Parathyroid adenoma (tissue), 2 donors: ENCODE measurements around the gene FNTB.

Experiments used
- H2AFZ ChIP-seq: fragments of 300-600 bp; sonication (generic); one replicate; pipeline ENCODE4 v1.7.0; 2017; ENCODE audit warnings: antibody characterized with exemption, mild to moderate bottlenecking
- H3K27ac ChIP-seq: fragments of 300-600 bp; sonication (generic); one replicate; pipeline ENCODE4 v1.7.0; 2017
- H3K27me3 ChIP-seq: fragments of 300-600 bp; sonication (generic); one replicate; pipeline ENCODE4 v1.7.0; 2017; ENCODE audit warnings: low read length; ENCODE audit not compliant: control insufficient read depth, insufficient read depth
- H3K36me3 ChIP-seq: fragments of 300-600 bp; sonication (generic); one replicate; pipeline ENCODE4 v1.7.0; 2017; ENCODE audit warnings: low read length; ENCODE audit not compliant: control insufficient read depth, insufficient read depth
- H3K4me1 ChIP-seq: fragments of 300-600 bp; sonication (generic); one replicate; pipeline ENCODE4 v1.7.0; 2017; ENCODE audit warnings: control low read depth
- H3K4me2 ChIP-seq: fragments of 300-600 bp; sonication (generic); one replicate; pipeline ENCODE4 v1.7.0; 2017; ENCODE audit warnings: low read length
- H3K4me3 ChIP-seq: fragments of 300-600 bp; sonication (generic); one replicate; pipeline ENCODE4 v1.7.0; 2017; ENCODE audit warnings: low read depth, low read length
- H3K79me2 ChIP-seq: fragments of 300-600 bp; sonication (generic); one replicate; pipeline ENCODE4 v1.7.0; 2017; ENCODE audit warnings: control low read depth
- H3K9ac ChIP-seq: fragments of 300-600 bp; sonication (generic); one replicate; pipeline ENCODE4 v1.7.0; 2017; ENCODE audit warnings: mild to moderate bottlenecking
- H3K9me3 ChIP-seq: fragments of 300-600 bp; sonication (generic); one replicate; pipeline ENCODE4 v1.7.0; 2017; ENCODE audit warnings: low read length; ENCODE audit not compliant: control insufficient read depth
- CTCF ChIP-seq: fragments of 300-600 bp; sonication (generic); IDR thresholded peaks from one replicate; pipeline ENCODE4 v1.7.0; 2017; ENCODE audit warnings: antibody characterized with exemption, mild to moderate bottlenecking
- donor health status: primary hyperparathyroidism.

FNTB gene

GRCh38 chr14:64939817-64940190 lies 46.9 kb upstream of the FNTB start:
- no peak overlapping the region for H2AFZ ChIP-seq
- no peak for TF ChIP-seq CTCF
- no peak overlapping the region for H3K4me3 ChIP-seq
- no peak overlapping the region for H3K27ac ChIP-seq
- H3K79me2 ChIP-seq = peaks cover 9% of the 10 kb centered on the region
- H3K9me3 ChIP-seq = no peaks in the 10 kb centered on the region
- no peak overlapping the region for H3K4me2 ChIP-seq
- H3K9ac ChIP-seq = no peak overlapping the region
- no peaks in the 10 kb centered on the region for H3K27me3 ChIP-seq
- H3K36me3 ChIP-seq = no peaks in the 10 kb centered on the region
- peaks cover 46% of the 10 kb centered on the region for H3K4me1 ChIP-seq

- H2AFZ ChIP-seq = no peak overlapping the region
- H3K27me3 ChIP-seq = no peaks in the 10 kb centered on the region
- H3K36me3 ChIP-seq = no peaks in the 10 kb centered on the region
- H3K9me3 ChIP-seq = no peaks in the 10 kb centered on the region
- no peak overlapping the region for H3K9ac ChIP-seq
- H3K4me3 ChIP-seq = no peak overlapping the region
- H3K4me1 ChIP-seq = peaks cover 42% of the 10 kb centered on the region
- H3K79me2 ChIP-seq = peaks cover 9% of the 10 kb centered on the region
- no peak overlapping the region for H3K27ac ChIP-seq
- no peak for TF ChIP-seq CTCF
- H3K4me2 ChIP-seq = no peak overlapping the region
Measured at GRCh38 chr14:64940336-64940910, 46.3 kb upstream of the FNTB start.

- Histone ChIP-seq H3K27ac (no peak within 1 kb of the TSS), H3K9ac (no peak within 1 kb of the TSS)
Measured at GRCh38 chr14:64942531-64943111, 44.1 kb upstream of the FNTB start, which contains the start of gene GPX2. Gene GPX2, minus strand, starts transcription at chr14:64942745. Its CDS starts 19 bp downstream, at chr14:64942726.

GRCh38 chr14:64943556-64943955 lies 43.1 kb upstream of the FNTB start:
- H3K4me2 ChIP-seq = no peak overlapping the region
- H3K9me3 ChIP-seq = no peaks in the 10 kb centered on the region
- H3K27ac ChIP-seq = no peak overlapping the region
- no peak overlapping the region for H3K9ac ChIP-seq
- H3K4me3 ChIP-seq = no peak overlapping the region
- H2AFZ ChIP-seq = no peak overlapping the region
- no peaks in the 10 kb centered on the region for H3K27me3 ChIP-seq
- no peak for TF ChIP-seq CTCF
- peaks cover 9% of the 10 kb centered on the region for H3K79me2 ChIP-seq
- H3K36me3 ChIP-seq = no peaks in the 10 kb centered on the region
- H3K4me1 ChIP-seq = peaks cover 12% of the 10 kb centered on the region

More at GRCh38 chr14:64942531-64943111, 44.1 kb upstream of the FNTB start, which contains the start of gene GPX2:
- no peak within 1 kb of the TSS for H3K4me2 ChIP-seq
- no peak within 1 kb of the TSS for H3K4me3 ChIP-seq
- H3K9me3 ChIP-seq = no peaks in the 10 kb centered on the region
- peaks cover 9% of the 10 kb centered on the region for H3K79me2 ChIP-seq
- H3K27me3 ChIP-seq = no peaks in the 10 kb centered on the region
- peaks cover 22% of the 10 kb centered on the region for H3K4me1 ChIP-seq
- H2AFZ ChIP-seq = no peak within 1 kb of the TSS
- no peaks in the 10 kb centered on the region for H3K36me3 ChIP-seq
- TF ChIP-seq CTCF = no peak

GRCh38 chr14:64944041-64944440 lies 42.7 kb upstream of the FNTB start:
- no peak for TF ChIP-seq CTCF
- no peaks in the 10 kb centered on the region for H3K36me3 ChIP-seq
- H2AFZ ChIP-seq = no peak overlapping the region
- H3K27ac ChIP-seq = no peak overlapping the region
- peaks cover 9% of the 10 kb centered on the region for H3K79me2 ChIP-seq
- H3K9ac ChIP-seq = no peak overlapping the region
- H3K4me1 ChIP-seq = peaks cover 7% of the 10 kb centered on the region
- H3K4me3 ChIP-seq = no peak overlapping the region
- H3K9me3 ChIP-seq = no peaks in the 10 kb centered on the region
- no peak overlapping the region for H3K4me2 ChIP-seq
- no peaks in the 10 kb centered on the region for H3K27me3 ChIP-seq
